ENCODE measurements around the gene ACADSB. TPM values are rescaled to one million over a fixed set of nuclear protein-coding genes. Genes with fewer than 3 reads are reported as not detected.

The ACADSB gene
- total RNA-seq, 1 donor from 2014 or later = 9.9 TPM

DNA sequence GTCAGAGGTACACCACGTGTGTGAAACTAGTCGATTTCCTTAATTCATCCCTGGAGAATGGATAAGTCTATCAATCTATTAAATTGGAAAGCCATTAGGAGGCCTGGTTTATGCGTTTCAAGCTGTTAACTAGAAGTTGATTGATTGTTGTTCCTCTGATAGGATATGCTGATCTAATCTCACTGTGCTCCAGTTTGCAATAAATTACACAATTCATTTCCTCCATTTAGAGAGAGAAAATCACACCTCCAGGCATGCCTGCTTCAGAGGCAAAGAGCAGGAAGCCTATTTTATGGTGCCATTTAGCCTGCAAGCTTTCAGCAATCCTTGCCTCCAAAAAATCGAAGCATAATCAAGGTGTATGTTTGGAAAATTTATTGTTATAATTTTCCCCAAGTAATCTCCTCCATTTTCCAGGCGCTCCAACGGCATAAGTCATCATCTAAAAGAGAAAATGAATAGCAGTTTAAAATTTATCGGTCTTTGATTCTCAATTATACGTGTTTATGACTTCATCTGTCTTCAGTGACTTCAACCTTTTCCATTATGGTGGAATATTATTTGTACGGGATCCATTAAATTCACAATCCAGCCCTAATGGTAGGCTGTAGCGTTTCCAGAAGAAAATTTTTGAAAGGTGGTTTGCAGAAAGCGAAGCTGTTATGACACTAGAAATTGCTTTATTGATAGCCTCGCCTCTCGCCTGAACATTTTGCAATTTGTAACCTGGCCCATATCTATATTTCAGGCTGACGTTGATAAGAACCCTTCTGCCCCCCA is 84.0 kb downstream of the ACADSB start:
- no peaks in the 10 kb centered on the region for H3K4me1 Mint-ChIP-seq (ENCODE audit: low read depth, unreplicated experiment)
- H3K36me3 Mint-ChIP-seq (ENCODE audit: unreplicated experiment) = peaks cover 4% of the 10 kb centered on the region
- no peaks in the 10 kb centered on the region for H3K9me3 Mint-ChIP-seq (ENCODE audit: unreplicated experiment)
- H3K27me3 Mint-ChIP-seq (ENCODE audit: unreplicated experiment) = peaks cover 5% of the 10 kb centered on the region
- TF ChIP-seq, protein P1, sequence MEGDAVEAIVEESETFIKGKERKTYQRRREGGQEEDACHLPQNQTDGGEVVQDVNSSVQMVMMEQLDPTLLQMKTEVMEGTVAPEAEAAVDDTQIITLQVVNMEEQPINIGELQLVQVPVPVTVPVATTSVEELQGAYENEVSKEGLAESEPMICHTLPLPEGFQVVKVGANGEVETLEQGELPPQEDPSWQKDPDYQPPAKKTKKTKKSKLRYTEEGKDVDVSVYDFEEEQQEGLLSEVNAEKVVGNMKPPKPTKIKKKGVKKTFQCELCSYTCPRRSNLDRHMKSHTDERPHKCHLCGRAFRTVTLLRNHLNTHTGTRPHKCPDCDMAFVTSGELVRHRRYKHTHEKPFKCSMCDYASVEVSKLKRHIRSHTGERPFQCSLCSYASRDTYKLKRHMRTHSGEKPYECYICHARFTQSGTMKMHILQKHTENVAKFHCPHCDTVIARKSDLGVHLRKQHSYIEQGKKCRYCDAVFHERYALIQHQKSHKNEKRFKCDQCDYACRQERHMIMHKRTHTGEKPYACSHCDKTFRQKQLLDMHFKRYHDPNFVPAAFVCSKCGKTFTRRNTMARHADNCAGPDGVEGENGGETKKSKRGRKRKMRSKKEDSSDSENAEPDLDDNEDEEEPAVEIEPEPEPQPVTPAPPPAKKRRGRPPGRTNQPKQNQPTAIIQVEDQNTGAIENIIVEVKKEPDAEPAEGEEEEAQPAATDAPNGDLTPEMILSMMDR (IDR thresholded peaks at IDR 0.05; ENCODE audit: partially characterized antibody, unreplicated experiment) = no peak
- H3K4me3 Mint-ChIP-seq (ENCODE audit: unreplicated experiment) = no peak overlapping the region
- no peak overlapping the region for H3K27ac Mint-ChIP-seq (ENCODE audit: unreplicated experiment)
- no peak for DNase-seq

GRCh38 chr10:123093489-123093888 is 84.7 kb downstream of the ACADSB start:
- Mint-ChIP-seq H3K9me3 (ENCODE audit: unreplicated experiment) (no peaks in the 10 kb centered on the region), H3K27me3 (ENCODE audit: unreplicated experiment) (peaks cover 5% of the 10 kb centered on the region), H3K36me3 (ENCODE audit: unreplicated experiment) (peaks cover 4% of the 10 kb centered on the region), H3K4me3 (ENCODE audit: unreplicated experiment) (no peak overlapping the region), H3K4me1 (ENCODE audit: low read depth, unreplicated experiment) (no peaks in the 10 kb centered on the region), H3K27ac (ENCODE audit: unreplicated experiment) (no peak overlapping the region)
- no peak for DNase-seq
- TF ChIP-seq, protein P1 (IDR thresholded peaks at IDR 0.05; ENCODE audit: partially characterized antibody, unreplicated experiment) = no peak

- Mint-ChIP-seq H3K4me1 (ENCODE audit: low read depth, unreplicated experiment) (no peaks in the 10 kb centered on the region), H3K27ac (ENCODE audit: unreplicated experiment) (no peak overlapping the region), H3K4me3 (ENCODE audit: unreplicated experiment) (no peak overlapping the region), H3K36me3 (ENCODE audit: unreplicated experiment) (peaks cover 4% of the 10 kb centered on the region), H3K9me3 (ENCODE audit: unreplicated experiment) (peaks cover 3% of the 10 kb centered on the region), H3K27me3 (ENCODE audit: unreplicated experiment) (peaks cover 5% of the 10 kb centered on the region)
- no peak for DNase-seq
- TF ChIP-seq, protein P1 (IDR thresholded peaks at IDR 0.05; ENCODE audit: partially characterized antibody, unreplicated experiment) = no peak
Measured at GRCh38 chr10:123096452-123096851, 87.6 kb downstream of the ACADSB start.

DNA sequence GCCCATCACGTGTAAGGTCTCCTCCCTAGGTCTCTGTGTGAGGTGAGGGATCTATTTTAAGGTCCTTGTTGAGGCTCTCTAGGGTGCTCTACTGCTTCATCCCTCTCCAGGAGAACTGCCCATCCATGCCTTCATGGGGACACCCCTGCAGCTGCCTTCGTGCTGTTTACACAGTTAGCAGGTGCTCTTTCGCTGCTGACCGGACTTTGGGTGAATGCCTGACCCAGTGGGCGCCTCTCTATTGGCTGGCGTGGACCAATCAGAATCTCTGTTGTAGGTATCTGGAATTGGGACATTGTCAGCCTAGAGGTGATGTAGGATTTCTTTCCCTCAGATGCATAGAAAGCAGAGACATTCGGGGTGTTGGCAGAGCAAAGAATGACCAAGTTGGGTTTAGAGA is 88.2 kb downstream of the ACADSB start:
- H3K4me1 Mint-ChIP-seq (ENCODE audit: low read depth, unreplicated experiment) = no peaks in the 10 kb centered on the region
- no peak overlapping the region for H3K4me3 Mint-ChIP-seq (ENCODE audit: unreplicated experiment)
- TF ChIP-seq, protein P1 (IDR thresholded peaks at IDR 0.05; ENCODE audit: partially characterized antibody, unreplicated experiment) = no peak
- no peak overlapping the region for H3K27ac Mint-ChIP-seq (ENCODE audit: unreplicated experiment)
- no peak for DNase-seq
- H3K27me3 Mint-ChIP-seq (ENCODE audit: unreplicated experiment) = peaks cover 5% of the 10 kb centered on the region
- H3K36me3 Mint-ChIP-seq (ENCODE audit: unreplicated experiment) = peaks cover 4% of the 10 kb centered on the region
- H3K9me3 Mint-ChIP-seq (ENCODE audit: unreplicated experiment) = peaks cover 4% of the 10 kb centered on the region

DNA sequence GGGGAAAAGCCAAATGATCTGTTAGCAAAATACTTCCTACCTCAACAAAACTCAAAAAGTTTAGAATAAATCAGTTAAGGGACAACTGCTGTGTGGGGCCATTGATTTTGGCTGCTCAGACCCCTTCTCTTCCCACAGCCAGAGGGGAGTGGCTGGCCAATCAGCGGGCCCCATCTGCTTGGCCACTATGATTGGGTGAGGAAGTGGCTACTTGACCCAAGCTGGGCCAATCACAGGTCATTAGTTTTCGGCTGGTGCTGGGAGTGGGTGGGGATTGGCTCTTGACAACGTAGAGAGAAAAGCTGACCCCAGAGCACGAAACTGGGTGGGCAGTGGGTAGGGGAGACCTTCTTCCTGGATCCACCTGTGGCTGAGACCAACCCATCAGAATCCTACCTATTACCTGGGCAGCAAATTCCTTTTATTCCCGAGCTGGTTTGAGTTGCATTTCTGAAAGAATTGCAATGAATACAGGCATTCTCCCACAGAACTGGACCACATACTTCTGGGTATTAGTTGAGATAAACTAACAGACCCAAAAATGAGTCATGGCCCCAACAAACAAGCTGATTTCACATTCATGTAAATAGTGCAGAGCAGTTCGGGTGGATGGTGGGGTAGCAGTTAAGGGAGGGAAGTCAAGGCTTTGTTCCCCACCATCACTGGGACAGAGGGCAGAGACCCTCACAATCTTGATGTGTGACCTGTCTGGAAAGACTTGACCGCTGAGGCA is 91.4 kb downstream of the ACADSB start:
- Mint-ChIP-seq H3K4me3 (ENCODE audit: unreplicated experiment) (no peak overlapping the region), H3K9me3 (ENCODE audit: unreplicated experiment) (peaks cover 4% of the 10 kb centered on the region), H3K4me1 (ENCODE audit: low read depth, unreplicated experiment) (no peaks in the 10 kb centered on the region), H3K27me3 (ENCODE audit: unreplicated experiment) (peaks cover 2% of the 10 kb centered on the region), H3K36me3 (ENCODE audit: unreplicated experiment) (peaks cover 2% of the 10 kb centered on the region), H3K27ac (ENCODE audit: unreplicated experiment) (no peak overlapping the region)
- TF ChIP-seq, protein P1 (IDR thresholded peaks at IDR 0.05; ENCODE audit: partially characterized antibody, unreplicated experiment) = no peak
- no peak for DNase-seq
